NCI-H2107 (cell line): ENCODE measurements around the gene DEK.

Experiments
- DNase-seq: peaks from one replicate; lab custom pipeline; 2025; lab: John Stamatoyannopoulos, UW

The DEK gene

GRCh38 chr6:18265787-18266522, 1.6 kb upstream of the DEK start:
- DNase-seq, result no peak

DNA sequence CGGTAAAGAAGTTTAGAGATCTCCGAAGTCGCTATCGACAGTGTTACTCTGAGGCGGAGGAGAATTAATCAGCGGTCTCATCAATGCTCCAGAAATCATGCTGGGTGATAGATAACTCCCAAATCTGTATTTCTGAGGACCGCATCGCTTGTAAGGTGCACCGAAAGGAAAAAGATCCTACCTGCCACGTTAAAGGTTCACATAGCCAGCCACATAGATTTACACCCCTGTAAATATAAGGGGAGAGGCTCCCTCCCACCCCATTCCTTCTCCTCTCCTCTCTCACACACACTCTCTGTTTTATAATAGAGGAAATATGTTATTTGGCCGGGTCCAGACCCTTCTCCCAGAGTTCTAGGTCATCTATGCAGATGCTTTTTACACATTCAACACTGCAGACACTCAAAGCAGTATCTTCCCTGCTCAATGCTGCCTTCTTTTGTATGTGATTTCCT, 620 bp upstream of the DEK start:
- DNase-seq, result no peak

DNA sequence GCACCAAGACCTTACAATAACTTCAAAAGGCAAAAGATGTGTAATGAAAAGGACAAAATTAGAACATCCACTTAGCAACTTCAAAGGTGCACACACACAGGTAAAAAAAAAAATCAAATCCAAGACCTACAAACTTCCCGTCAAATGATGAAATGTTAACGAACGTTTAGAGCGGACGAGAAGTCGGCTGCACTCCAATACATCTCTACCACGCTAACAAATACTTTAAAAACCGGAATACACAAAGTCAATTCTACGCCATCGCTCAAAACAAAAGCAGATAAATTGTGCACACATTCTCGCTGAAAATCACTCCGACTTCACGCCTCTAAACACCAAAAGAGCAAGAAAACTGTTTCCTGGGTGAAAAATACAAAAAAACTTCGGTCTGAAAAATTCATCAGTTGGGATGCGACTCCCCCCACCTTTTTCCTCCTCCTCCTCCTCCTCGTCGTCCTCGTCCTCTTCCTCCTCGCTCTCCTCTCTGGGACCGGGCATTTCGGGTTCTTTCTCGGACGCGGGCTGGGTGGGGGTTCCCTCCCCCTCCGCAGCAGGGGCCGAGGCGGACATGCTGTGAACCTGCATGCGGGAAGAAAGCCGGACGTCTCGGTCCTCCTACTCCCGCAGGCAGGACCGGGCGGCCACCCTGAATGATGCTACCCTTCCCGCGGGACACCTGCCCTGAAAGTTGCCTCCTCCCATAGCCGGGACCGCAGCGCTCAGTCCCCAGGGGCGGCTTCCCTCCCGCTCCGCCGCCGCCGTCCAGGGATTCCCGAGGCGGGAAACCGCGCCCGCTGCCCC, 712 bp downstream of the DEK start:
- no peak for DNase-seq

GRCh38 chr6:18262702-18263417, 1.5 kb downstream of the DEK start:
- DNase-seq, result no peak

DNA sequence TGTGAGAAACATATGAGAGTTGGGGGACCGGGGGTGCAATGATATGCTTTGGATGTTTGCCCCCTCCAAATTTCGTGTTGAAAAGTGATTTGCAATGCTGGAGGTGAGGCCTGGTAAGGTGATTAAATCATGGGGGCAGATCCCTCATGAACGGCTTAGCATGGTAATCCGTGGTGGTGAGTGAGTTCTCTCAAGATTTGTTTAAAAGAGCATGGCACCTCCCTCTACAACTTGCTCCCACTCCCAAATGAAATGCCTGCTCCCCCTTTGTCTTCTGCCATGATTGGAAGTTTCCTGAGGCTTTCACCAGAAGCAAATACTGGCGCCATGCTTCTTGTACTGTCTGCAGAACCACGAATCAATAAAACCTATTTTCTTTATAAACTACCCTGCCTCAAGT, 2.5 kb downstream of the DEK start:
- DNase-seq, result no peak

DNA sequence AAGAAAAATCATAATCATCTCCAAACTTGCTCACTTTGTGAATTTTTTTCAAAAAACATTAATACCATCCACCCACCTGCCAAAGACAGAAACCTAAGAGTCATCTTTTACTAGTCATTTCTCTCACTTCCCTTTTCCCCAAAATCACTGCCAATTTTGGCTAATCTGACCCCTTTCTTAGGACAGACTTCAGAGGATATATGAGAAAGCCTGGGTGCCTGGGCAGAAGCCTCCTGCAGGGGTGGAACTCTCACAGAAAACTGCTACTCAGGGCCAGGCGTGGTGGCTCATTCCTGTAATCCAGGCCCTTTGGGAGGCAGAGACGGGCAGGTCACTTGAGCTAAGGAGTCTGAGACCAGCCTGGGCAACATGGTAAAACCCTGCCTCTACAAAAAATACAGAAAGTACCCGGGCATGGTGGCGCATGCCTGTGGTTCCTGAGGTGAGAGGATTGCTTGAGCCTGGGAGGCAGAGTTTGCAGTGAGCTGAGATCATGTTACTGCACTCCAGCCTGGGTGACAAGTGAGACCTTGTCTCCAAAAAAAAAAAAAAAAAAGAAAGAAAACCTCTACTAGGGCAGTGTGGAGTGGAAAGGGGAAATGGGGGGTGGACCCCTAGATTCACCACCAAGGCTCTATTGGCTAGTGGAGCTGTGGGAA, 3.8 kb downstream of the DEK start:
- no peak for DNase-seq

DNA sequence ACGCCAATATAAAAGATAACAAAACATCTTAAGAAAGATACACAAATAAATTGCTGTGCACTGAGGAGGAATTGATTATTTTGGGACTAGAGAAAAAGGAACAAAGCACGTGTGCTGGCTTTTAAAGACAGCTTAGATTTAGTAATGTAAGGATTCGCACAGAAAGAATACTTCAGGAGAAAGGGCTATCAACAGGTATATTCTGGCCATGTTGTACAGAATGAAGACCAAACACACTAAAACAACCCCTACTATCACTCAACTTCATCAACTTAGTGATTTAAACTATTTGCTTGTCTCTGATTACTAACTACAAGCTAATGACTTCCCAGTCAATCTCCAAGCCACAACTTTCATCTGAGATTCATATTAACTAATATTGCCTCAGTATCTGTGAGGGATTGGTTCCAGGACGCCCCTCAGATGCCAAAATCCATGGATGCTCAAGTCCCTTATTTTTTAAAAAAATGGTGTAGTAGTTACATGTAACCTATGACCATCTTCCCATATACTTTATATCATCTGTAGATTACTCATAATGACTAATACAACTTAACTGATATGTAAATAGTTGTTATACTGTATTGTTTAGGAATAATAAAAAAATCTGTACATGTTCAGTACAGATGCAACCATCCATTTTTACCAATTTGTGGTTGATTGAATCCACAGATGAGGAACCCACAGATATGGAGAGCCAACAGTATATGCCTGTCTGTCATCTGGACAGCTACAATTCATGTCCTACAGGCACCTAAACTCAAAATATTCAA, 4.5 kb downstream of the DEK start:
- DNase-seq, result no peak

GRCh38 chr6:18254793-18255192, 9.5 kb downstream of the DEK start:
- no peak for DNase-seq

DNA sequence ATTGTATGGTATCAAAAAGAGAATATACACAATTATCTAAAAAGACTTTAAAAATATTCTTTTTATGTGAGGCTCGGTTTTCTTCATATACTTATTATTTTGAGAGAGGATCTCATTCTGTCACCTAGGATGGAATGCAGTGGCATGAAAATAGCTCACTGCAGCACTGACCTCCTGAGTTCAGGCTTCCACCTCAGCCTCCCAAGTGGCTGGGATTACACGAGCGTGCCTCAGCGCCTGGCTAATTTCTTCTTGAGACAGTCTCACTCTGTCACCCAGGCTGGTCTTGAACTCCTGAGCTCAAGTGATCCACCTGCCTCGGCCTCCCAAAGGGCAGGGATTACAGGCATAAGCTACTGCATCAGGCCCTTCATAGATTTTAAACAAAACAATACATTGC, 10.7 kb downstream of the DEK start:
- no peak for DNase-seq

GRCh38 chr6:18249271-18249670, 15.1 kb downstream of the DEK start:
- no peak for DNase-seq

DNA sequence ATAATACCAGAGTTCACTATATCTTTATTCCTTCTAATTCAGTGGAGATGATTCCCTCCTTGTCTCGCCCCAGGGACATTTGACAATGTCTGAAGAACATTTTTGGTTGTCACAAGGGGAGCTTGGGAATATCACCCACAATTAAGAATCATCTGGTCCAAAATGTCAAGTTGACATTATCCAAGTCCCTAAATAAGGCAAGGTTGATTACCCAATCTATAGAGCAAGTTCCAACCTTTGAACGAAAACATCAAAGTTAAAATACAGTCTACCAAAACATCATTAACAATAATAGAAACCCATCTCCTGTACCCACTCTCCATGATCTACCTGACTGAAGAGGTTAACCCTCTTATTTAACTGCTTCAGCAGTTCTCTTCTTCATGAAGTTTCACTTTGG, 15.6 kb downstream of the DEK start:
- no peak for DNase-seq

GRCh38 chr6:18247002-18247401, 17.3 kb downstream of the DEK start:
- no peak for DNase-seq

- DNase-seq, result no peak
Measured at GRCh38 chr6:18246205-18246604, 18.1 kb downstream of the DEK start.

GRCh38 chr6:18245642-18246041, 18.7 kb downstream of the DEK start:
- no peak for DNase-seq

- no peak for DNase-seq
Measured at GRCh38 chr6:18245079-18245478, 19.3 kb downstream of the DEK start.

DNA sequence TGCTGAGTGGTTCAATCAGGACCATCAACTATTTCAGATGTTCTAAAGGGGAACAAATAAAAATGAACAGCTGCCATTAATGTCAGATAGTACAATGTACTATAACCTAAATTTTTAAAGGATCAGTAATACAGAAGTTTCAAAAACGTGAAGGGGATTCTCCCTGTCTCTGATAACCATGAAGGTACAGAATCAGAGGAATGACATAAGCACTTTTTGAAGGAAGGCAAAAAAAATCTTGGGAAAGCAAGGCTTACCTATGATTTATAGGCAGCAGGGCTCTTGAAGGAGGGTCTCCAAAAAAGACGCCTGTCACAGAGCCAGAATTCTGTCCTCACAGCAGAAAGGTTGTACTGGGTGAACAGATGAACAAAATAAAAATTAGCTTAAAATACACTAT, 20.1 kb downstream of the DEK start:
- DNase-seq, result no peak

DNA sequence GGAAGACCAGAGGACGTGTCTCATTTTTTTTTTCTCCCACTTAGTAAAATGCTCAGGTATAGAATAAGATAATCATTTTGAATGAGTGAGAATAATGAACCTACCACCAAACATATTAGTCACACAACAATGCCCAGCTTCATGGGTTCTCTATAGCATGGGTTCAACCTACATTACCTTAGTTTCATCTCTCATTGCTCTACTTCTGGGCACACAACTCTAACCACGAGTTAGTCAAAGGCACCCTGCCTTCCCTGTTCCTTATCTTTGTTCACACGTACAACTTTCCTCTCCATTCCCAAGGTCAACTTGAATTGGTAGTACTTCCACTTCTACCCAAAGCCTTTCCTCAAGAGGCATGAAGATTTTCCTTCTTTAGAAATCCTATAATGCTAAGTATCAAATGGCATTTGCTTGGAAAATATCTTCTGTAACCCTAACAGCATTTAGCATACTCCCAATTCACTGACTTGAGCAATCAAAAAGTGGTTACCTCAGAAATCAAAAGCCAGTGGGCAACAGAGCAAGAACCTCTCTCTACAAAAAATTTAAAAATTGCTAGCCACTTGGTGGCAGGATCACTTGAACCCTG, 20.9 kb downstream of the DEK start:
- no peak for DNase-seq

DNA sequence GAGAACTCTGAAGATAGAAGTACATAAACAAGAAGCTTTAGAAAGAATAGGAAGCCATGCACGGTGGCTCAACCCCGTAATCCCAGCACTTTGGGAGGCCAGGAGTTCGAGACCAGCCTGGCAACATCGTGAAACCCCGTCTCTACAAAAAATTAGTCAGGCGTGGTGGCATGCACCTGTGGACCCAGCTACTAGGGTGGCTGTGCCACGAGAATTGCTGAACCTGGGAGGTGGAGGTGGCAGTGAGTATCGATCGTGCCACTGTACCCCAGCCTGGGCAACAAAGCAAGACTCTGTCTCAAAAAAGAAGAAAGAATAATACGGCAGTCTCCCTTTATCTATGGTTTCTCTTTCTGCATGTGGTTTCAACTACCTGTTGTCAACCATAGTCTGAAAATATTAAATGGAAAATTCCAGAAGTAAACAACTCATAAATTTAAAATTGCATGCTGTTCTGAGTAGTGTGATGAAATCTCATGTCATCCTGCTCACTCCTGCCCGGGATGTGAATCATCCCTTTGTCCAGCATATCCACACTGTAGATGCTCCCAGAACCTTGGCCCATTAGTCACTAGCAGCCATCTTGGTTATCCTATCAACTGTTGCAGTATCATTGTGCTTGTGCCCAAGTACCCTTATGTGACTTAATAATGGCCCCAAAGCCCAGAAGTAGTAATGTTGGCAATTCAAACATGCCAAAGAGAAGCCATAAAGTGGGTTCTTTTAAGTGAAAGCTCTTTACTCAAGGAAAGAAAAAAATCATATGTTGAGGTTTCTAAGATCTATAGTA, 22.1 kb downstream of the DEK start:
- no peak for DNase-seq

- no peak for DNase-seq
Measured at GRCh38 chr6:18241208-18242038, 22.9 kb downstream of the DEK start.
